Stimulated activated CD4-positive, alpha-beta T cell treated with anti-CD3 and anti-CD28 coated beads, Interleukin-12 subunit alpha, Interleukin-12 subunit beta, amount 100 ng/mL, for 48 hours (primary cell): ENCODE measurements around the gene SEPTIN10.
A peak's percentile ranks its signal among the peaks of the same experiment; 100 is the strongest.
"Not testable (repeated sequence)": the region's sequence is repeated elsewhere in the genome, so short reads cannot be mapped to it uniquely, and the experiment has no call there.

ENCODE experiments used
- DNase-seq, 3 donors: peaks; one replicate each; pipeline ENCODE4 v3.0.0-alpha.2; 2020; ENCODE audit warnings: low read depth in 2 of 3, low spot score in 1 of 3

The SEPTIN10 gene

DNA sequence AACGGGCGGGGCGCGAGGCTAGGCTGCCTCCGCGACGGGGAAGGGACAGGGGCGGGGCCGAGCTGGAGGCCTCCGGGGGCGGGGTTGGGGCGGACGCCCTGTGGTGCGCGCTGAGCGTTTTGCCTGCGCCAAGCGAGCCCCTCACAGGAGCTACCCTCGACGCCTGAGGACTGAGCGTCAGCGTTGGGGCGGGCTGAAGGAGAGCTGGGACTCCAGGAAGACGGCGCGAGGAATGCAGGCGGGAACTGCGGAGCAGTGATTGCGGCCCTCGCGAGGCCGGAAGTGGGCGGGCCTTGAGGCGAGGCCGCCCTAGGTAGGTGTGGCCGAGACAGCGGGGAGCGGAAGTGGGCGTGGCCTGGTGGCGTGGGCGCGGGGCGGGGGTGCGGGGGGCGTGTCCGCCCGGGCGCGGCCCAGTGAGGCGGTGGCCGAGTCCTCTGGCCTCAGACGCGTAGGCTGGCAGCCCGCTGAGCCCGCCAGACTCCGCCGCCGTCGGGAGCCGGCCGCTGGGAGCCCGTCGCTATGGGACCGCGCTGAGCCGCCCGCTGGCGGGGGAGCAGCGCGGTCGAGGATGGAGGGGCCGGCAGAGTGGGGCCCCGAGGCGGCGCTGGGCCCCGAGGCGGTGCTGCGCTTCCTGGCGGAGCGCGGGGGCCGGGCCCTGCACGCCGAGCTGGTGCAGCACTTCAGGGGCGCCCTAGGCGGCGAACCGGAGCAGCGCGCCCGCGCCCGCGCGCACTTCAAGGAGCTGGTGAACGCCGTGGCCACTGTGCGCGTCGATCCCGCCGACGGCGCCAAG lies at the start of gene SEPTIN10, which contains the start of gene SOWAHC:
SEPTIN10 (minus strand) TSS at position 45 of the 793 bp plus-strand sequence. CDS start 139 bp downstream, outside the sequence.
SOWAHC (plus strand) TSS at position 443 of the 793 bp plus-strand sequence; CDS start at position 569, 126 bp downstream.
- DNase-seq = peak; percentile 59 to 69 (median 69)

DNA sequence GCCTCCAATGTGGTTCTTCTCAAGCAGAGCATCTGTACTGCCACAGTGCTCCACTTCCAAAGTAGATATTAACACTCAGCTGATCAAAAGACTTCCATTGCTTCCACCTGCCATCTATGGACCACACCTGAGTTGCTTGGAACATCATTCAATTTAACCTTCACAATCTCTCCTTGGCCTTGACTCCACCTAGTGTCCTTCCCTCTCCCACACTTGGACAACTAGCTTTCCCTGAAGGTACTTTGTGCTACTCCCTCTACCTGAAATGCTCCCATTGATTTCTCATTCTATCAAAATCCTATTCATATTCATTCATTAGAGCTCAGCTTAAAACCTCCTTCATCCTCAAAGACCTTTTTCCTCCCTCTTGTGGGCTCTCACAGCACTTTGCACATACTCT lies 49.1 kb upstream of the SEPTIN10 start:
- no peak for DNase-seq

DNA sequence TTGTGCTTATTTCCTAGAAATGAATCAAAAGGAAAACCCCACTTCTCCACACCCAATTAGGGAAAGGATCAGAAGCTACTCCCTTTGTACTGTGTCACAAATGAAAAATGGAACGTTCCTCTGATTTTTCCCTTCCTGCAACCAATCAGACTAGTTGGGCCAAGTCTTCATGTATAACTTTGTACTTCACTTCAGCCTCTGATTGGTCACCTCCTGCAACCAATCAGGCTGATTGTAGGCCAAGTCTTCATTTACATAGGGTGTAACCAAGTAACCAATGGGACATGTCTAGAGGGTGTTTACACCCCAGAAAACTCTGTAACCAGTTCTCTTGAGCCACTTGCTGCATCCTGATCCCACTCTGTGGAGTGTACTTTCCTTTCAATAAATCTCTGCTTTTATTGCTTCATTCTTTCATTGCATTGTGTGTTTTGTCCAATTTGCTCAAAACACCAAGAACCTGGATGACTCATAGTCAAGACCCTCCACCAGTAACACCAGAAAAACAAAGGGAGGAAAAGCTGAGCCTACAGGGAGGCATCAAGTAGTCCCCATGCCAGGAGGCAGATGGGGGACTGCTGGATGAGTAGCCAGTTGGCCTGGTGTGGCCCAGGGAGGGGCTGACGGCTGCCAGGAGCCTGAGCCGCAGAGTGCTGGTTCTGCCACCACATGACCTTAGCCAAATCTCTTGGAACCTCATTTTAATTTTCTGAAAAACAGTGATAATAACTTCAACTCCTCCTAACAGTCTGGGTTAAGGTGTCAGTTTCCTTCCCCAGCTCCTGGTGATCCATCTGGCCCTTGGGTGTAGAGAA lies 46.5 kb upstream of the SEPTIN10 start:
- DNase-seq = no peak

DNA sequence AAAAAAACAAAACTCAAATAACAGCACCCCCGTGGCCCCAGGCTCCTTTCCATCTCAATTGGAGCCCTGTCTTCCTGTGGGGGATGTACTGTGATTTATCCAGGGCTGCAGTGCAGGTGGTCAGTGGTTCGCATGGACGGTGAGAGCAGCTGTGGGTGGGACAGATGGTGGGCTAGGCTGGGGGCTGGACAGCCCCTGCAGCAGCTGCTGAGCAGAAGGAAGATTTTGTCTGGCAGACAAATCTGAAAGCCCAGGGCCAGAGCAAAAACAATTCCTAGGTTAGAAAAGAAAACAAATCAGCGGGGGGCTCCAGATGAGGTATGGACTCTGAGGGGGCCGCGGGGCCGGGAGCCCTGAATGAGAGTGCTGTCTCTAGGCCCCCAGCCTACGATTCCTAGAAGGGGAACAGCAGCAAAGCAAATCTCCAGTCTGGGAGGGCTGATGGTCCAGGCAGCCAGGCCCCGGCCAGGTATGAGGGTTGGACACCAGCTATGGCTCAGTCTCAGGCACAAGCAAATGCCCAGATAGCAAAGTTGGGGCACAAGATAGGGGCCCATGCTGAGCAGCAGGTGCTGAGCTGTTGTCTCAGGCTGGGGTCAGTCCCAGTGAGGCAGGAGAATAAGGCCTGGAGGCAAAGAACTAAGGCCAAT lies 45.8 kb upstream of the SEPTIN10 start:
- DNase-seq = no peak

DNA sequence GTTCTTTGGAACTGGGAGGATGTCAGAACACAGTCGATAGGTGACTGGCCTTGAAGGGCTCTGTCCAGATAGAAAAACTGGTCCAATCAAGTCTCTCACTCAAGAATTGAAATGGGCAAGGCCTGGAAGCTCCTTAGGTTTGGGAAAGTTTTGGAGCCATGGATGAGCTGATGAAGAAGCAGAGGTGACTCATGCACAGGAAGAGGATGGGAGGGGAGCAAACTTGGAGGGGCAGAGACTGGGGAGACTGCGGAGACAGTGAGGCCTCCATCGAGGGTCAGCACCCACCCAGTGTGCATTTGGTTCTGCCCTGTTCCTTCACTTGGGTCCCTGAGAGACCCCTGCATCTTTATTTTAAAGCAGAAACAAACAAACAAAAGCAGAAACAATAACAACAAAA lies 41.5 kb upstream of the SEPTIN10 start:
- DNase-seq = no peak

DNA sequence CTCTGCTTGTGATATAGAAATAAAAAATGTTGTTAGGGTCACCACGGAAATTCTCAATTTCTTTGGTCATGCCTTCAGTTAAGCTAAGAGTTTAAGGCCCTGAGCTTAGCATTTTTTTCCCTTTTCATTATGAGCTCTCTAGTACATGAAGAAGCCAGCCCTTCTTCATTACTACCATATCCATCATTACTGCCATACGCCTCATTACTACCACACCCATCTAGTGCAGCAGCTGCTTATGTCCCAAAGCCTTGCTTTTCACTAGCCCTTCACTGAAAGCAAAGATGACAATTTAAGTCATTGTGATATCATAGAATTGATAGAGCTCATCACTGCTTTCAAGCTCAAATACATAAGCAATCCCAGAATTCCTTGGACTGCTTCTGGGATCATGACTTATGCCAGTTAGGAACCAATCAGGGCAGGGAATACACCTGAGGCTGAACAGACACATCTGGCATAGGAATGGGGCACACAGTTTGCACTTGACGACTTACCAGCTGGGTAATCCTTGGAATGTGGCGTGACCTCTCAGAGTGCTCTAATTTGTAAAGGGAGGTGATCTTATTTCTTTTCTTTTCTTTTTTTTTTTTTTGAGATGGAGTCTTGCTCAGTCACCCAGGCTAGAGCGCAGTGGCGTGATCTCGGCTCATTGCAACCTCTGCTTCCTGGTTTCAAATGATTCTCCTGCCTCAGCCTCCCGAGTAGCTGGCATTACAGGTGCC lies 40.7 kb upstream of the SEPTIN10 start:
- no peak for DNase-seq

DNA sequence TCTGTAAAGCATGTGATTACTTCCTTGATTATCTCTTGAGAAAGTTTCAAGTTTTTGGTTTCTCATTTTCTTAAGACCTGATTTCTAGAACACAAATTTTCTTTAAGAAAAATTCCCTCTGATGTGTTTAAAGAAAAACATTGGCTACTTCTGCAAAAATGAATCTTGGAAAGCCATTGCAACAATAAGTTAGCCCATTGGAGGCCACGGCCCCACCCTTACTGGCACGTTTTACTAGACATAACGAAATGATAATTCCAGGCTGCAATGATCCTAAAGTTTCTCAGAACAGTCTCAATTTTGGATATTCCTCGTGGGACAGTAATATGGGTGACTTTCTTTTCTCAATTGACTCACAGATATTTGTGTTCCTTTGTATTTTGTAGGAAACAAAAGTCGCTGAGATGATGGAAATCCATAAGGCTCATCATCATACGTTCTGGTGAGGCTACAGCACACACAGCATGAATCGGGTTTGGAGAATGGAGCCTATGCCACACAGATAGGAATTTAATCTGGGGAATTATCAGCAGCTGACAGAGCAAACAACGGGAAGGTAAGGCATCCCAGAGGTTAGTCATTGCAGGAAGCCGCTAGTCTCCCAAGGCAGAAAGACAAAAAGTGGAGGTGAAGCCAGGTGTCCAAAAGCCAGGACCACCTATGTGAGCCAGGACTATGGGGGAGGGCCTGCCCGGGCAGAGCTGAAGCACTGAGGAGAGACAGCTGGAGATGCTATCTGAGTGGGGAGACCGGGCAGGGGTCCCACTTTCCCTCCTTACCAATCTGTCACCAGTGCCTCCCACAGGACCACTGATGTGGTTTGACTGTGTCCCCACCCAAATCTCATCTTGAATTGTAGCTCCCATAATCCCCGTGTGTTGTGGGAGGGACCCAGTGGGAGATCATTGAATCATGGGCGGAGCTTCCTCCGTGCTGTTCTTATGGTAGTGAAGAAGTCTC lies 36.2 kb upstream of the SEPTIN10 start:
- no peak for DNase-seq

DNA sequence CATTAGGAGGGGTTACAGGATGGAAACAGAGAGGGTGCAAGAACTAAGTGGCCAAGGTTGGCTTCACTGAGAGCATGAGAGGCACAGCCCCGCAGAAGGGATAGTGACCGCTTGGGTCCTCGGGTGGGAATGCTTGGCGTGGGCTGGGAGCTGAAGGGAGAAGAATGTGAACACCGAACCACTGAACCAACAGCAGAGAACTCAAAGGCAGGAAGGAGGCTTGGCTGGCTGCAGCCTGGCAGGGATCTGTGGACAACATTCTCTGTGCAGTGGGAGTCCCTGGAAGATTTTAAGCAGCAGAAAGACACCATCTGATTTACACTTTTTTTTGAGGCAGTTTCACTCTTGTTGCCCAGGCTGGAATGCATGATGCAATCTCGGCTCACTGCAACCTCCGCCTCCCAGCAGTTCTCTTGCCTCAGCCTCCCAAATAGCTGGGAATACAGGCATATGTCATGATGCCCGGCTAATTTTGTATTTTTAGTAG lies 34.3 kb upstream of the SEPTIN10 start:
- no peak for DNase-seq

DNA sequence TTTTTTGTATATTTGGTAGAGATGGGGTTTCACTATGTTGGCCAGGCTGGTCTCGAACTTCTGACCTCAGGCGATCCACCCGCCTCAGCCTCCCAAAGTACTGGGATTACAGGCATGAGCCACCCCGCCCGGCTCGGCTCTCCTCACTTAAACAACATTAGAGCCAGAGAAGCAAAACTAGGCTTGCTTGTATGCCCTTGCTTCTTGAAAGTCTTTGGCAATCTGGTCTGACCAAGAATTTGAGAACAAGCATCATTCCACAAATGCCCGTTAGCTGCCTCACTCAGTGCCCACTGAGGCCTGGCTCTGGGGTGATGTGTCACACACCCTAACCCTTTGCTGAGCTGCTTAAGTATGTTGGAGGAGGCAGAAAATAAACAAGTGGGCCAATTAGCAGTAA lies 33.9 kb upstream of the SEPTIN10 start:
- DNase-seq = no peak

DNA sequence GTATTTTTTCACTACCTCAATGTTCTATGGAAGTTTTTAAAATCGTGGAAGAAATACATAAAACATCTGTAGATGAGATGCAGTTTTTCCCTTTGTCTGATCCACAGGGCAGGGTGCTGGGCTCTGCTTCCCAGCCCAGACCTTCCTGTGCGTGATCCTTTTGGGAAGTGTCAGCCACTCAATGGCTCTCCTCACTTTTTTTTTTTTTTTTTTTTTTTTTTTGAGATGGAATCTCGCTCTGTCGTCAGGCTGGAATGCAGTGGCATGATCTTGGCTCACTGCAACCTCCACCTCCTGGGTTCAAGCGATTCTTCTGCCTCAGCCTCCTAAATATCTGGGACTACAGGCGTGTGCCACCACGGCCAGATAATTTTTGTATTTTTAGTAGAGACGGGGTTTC lies 33.2 kb upstream of the SEPTIN10 start:
- DNase-seq = no peak

DNA sequence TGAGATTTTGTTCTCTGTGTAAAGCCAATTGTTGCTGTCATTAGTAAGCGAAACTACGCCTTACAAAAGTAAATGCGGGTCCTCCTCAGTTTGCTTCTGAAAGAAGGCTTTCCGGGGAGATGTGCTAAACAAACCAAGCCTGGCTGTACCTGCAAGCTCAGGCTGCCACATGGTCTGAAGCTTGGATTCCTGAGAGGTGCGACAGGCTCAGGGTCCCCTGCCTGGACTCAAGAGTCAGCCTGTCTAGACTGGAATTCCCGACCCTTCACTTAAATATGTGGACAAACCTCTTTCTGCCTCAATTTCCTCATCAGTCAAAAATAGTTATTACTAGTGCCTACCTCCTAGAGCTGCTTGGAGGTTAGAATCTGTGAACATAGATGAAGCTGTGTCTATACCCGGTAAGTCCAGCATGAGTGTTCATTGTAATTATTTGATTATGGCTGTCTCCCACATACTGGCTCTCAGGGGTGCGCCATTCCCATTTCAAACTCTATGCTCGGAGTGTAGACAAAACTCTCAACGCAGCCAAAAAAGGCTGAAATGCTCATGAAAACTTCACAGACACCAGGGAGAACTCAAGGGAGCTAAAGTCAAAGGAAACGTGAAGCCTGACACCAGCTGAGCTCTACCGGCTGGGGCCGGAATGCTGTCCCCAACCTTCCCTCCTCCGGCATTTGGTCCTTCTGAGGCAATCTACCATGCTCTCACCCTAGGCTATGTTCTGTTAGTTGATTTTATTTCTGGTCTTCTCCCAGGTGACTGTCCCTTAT lies 31.8 kb upstream of the SEPTIN10 start:
- no peak for DNase-seq

DNA sequence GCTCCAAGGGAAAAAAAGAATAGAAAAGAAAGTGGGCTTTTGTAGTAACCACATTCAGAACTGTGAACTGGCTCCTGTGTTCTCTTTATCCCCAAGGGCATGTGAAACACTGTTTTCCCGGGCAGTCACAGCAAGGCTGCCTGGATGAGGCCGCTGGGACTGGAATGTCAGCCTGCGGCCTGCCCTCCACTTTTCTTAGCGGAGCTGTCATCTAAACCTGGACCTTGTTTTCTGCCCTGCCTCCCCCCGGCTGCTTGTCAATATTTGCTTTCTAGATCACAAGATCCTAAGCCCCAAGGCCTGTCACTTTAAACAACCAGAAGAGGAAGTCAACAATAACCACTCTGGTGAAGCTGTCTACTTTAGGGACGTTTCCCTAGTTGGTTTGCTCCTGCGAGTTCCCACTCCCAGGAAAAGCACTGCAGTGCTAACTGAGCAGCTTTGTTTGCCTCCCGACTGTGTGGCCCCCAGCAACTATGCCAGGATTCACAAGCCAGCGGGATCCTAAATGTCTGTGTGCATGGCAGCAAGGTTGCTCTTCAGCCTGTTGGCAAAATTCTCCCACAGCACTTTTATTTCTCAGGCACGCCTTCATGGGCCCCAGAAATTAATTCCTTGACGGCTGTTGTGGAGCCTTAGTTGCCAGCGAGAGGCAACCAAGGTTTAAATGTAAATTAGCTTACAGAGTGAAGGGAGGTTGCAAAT lies 31.0 kb upstream of the SEPTIN10 start:
- no peak for DNase-seq

DNA sequence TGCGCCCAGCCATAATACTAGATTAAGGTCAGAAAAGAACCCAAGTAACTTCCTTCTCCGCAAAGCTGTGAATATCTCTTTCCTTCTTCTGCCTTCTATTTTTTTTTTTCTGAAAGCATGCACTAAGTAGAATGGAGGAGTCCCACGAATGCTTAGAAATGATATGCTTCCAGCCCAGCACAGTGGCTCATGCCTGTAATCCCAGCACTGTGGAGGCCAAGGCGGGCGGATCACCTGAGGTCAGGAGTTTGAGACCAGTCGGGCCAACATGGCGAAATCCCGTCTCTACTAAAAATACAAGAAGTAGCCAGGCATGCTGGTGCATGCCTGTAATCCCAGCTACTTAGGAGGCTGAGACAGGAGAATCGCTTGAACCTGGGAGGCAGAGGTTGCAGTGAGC lies 26.2 kb upstream of the SEPTIN10 start:
- not testable (repeated sequence) for DNase-seq

DNA sequence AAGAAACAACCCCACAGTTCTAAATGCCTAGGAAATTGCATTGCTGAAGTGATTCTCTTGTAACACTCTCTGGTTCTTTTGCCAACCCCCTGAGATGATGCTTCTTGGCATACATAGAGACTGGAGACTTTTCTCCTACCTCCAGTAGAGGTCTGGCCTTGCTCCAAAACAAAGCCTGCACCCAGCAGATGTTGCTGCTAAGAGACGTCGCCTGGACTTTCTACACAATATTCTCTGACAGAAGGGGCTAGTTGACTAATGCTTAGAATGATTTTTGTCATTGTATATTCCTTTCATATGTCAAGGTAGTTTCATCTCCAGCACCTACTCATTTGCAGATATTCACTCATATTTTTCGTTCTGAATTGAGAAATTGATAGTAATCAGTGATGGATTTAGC lies 25.0 kb upstream of the SEPTIN10 start:
- no peak for DNase-seq

DNA sequence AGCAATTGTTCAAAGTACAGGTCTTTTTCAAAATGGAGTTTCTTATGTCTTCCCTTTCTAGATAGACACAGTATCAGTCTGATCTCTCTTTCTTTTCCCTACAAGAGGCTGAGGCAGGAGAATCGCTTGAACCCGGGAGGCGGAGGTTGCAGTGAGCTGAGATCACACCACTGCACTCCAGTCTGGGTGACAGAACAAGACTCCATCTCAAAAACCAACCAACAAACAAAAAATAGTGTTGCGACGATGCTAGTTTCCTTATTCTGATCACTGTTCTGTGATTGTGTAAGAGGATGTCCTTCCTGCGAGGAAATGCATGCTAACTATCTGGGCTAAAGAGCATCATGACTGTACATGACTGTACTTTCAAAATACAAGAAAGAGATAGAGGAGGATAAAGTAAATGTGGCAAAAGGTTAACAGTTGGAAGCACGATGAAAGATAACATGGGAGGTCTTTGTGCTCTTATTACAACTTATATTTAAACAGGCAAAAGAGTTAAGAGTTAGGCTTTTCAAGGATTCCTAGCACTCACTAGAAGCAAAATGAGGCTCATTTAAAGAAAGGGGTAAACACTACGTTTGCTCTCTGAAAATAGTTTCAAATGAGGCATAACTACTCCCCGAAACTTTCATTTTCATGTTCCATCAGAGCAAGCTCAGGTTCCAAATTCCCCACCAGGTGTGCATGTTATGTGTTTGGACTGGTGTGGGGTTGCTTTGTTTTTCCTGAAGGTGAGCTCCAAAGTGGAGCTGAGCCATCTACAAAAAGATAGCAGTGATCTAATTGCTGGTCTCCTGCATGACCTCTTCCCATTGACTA lies 24.2 kb upstream of the SEPTIN10 start:
- no peak for DNase-seq

DNA sequence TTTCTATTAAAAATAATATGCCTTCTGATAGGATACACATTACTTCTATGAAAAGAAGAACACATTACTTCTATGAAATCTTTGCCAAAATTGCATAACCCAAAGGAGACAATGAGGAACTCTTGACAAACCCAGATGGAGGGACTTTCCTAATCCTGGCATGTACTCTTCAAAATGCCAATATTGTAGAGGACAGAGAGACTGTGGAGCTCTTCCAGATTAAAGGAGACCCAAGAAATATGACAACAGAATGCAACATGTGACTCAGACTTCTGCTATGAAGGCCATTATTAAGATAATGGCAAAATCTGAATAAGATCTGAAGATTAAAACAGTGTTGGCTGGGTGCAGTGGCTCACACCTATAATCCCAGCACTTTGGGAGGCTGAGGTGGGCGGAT lies 22.6 kb upstream of the SEPTIN10 start:
- DNase-seq = no peak
